Caco-2 (cell line): ENCODE measurements around the gene TTLL5. TPM values are rescaled to one million over a fixed set of nuclear protein-coding genes. Genes with fewer than 3 reads are reported as not detected.
A peak's percentile ranks its signal among the peaks of the same experiment; 100 is the strongest.

ENCODE experiments used
- BruUV-seq: library from RNA; stranded (reverse); fragments of 400-500 nt; replicated peaks from 2 replicates; lab custom pipeline; 2021; lab: Mats Ljungman, UMichigan
- CTCF ChIA-PET: fragments of 300-600 bp; sonication (Branson Sonifier 250); formaldehyde crosslinking; loops from one replicate; lab custom pipeline; 2022; ENCODE audit warnings: antibody characterized with exemption; lab: Charles Lee
- POLR2A ChIA-PET: fragments of 300-600 bp; sonication (Branson Sonifier 250); formaldehyde crosslinking; loops from one replicate; lab custom pipeline; 2022; ENCODE audit warnings: antibody characterized with exemption; lab: Charles Lee
- DNase-seq, 2 experiments: peaks; one replicate each; pipeline versions ENCODE4 v3.0.0 to v3.0.0-alpha.2; 2020 to 2022
- H3K27me3 ChIP-seq: replicated peaks from 2 replicates; pipeline ENCODE4 v1.6.0; 2011; ENCODE audit warnings: low read length; ENCODE audit not compliant: control insufficient read depth, insufficient read depth
- H3K36me3 ChIP-seq: 2 replicates; pipeline ENCODE4 v1.5.1; 2011; ENCODE audit warnings: low read length; ENCODE audit not compliant: control insufficient read depth, insufficient read depth
- H3K4me1 ChIP-seq: fragments of 250-450 bp; sonication (Bioruptor Pico); 2 replicates; pipeline ENCODE4 v1.5.1; 2020; ENCODE audit warnings: mild to moderate bottlenecking
- H3K4me3 ChIP-seq: 2 replicates; pipeline ENCODE4 v1.5.1; 2011; ENCODE audit warnings: low read depth, mild to moderate bottlenecking, control low read depth, low read length
- H3K9me3 ChIP-seq: fragments of 250-450 bp; sonication (Bioruptor Pico); 2 replicates; pipeline ENCODE4 v1.5.1; 2020; ENCODE audit warnings: mild to moderate bottlenecking, moderate library complexity
- H3K27ac Mint-ChIP-seq: one replicate; pipeline ENCODE4 v1.8.0; 2022; ENCODE audit warnings: mixed read lengths; ENCODE audit not compliant: unreplicated experiment
- H3K27me3 Mint-ChIP-seq: one replicate; pipeline ENCODE4 v1.8.0; 2022; ENCODE audit warnings: mixed read lengths; ENCODE audit not compliant: insufficient read depth, unreplicated experiment
- H3K36me3 Mint-ChIP-seq: one replicate; pipeline ENCODE4 v1.8.0; 2022; ENCODE audit warnings: mild to moderate bottlenecking, mixed read lengths; ENCODE audit not compliant: insufficient read depth, unreplicated experiment
- H3K4me1 Mint-ChIP-seq: one replicate; pipeline ENCODE4 v1.8.0; 2022; ENCODE audit warnings: low read depth, mixed read lengths; ENCODE audit not compliant: unreplicated experiment
- H3K4me3 Mint-ChIP-seq: one replicate; pipeline ENCODE4 v1.8.0; 2022; ENCODE audit warnings: mild to moderate bottlenecking, moderate library complexity, mixed read lengths; ENCODE audit not compliant: unreplicated experiment
- H3K9me3 Mint-ChIP-seq: one replicate; pipeline ENCODE4 v1.8.0; 2022; ENCODE audit warnings: mixed read lengths; ENCODE audit not compliant: unreplicated experiment
- CTCF ChIP-seq, 2 experiments: fragments of 200-600 bp in 1 of 2; IDR thresholded peaks; 1 replicate in 1 of 2; 2 replicates in 1 of 2; pipeline versions ENCODE4 v1.5.1 to v1.8.0; 2011 to 2022; ENCODE audit warnings: antibody characterized with exemption in 1 of 2, control low read depth in 1 of 2, inconsistent platforms in 1 of 2, low read depth in 1 of 2, low read length in 1 of 2, mild to moderate bottlenecking in 1 of 2, moderate library complexity in 1 of 2; ENCODE audit not compliant: insufficient read depth in 1 of 2, severe bottlenecking in 1 of 2, unreplicated experiment in 1 of 2
- intact Hi-C: fragments of 100-400 bp; cut with micrococcal nuclease; formaldehyde crosslinking; loops from one replicate; pipeline ENCODE4 v1.10.0; 2022; ENCODE audit not compliant: unreplicated experiment
- total RNA-seq: library from RNA; stranded (reverse); gene quantifications from 2 replicates; pipeline ENCODE4 v1.2.3, GENCODE V29; 2022

TTLL5 gene
- total RNA-seq, 1 experiment from 2014 or later: 38.2 TPM

- H3K9me3 Mint-ChIP-seq: peaks cover 9% of the 10 kb centered on the region
- H3K27me3 ChIP-seq: no peaks in the 10 kb centered on the region
- intact Hi-C loops: no loop called here
- ChIA-PET POLR2A (interaction anchor here (1.1 kb wide), 1 partner anchor 11 kb away, joined by 11 read pairs; no protein-coding TSS in a partner anchor), CTCF (interaction anchor here (0.5 to 3.2 kb wide), 2 partner anchors 68 to 475 kb away, joined by 4 to 25 read pairs; partner anchors contain the start of gene FLVCR2)
- no peak for TF ChIP-seq CTCF (IDR thresholded peaks at IDR 0.05; ENCODE audit: insufficient read depth in 1 of 2, low read depth in 1 of 2, low read length in 1 of 2, severe bottlenecking in 1 of 2, unreplicated experiment in 1 of 2)
- no peak overlapping the region for H3K4me3 Mint-ChIP-seq
- peaks cover 55% of the 10 kb centered on the region for H3K4me1 ChIP-seq
- H3K36me3 Mint-ChIP-seq: peaks cover 21% of the 10 kb centered on the region
- BruUV-seq: no TSS peak
- H3K36me3 ChIP-seq: no peaks in the 10 kb centered on the region; the same call in 1 of the 2 replicates
- H3K4me1 Mint-ChIP-seq: peaks cover 39% of the 10 kb centered on the region
- DNase-seq: no peak
- no peak overlapping the region for H3K4me3 ChIP-seq
- H3K27me3 Mint-ChIP-seq: no peaks in the 10 kb centered on the region
- peak overlapping the region; percentile 90 for H3K27ac Mint-ChIP-seq
- no peaks in the 10 kb centered on the region for H3K9me3 ChIP-seq
These were observed 14.3 kb upstream of the TTLL5 start for GRCh38 chr14:75646762-75647161.

DNA sequence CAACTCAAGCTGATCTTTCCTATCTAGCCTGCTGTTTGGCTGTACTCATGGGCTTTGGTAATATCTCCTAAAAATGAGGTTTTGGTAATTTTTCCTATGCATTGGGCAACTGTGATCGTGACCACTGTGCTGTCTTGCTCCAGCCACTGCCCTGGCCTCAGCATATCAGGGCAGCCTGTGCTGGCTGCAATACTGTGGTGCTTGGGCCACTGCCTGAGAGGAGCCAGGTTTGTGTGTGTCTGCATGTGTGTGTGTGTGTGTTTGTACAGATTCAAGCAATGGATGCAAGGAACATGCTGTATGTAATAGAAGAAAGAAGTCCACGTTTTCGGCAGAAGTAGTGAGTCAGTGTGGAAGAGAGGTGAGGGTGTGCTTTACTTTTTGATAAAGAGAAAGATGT, 13.4 kb upstream of the TTLL5 start:
- peaks cover 55% of the 10 kb centered on the region for H3K4me1 ChIP-seq
- Mint-ChIP-seq H3K27ac (peak overlapping the region; percentile 90), H3K4me1 (peaks cover 40% of the 10 kb centered on the region), H3K36me3 (peaks cover 29% of the 10 kb centered on the region), H3K4me3 (peak overlapping the region; percentile 35), H3K27me3 (no peaks in the 10 kb centered on the region), H3K9me3 (peaks cover 9% of the 10 kb centered on the region)
- no peak overlapping the region for H3K4me3 ChIP-seq
- H3K27me3 ChIP-seq: no peaks in the 10 kb centered on the region
- no TSS peak for BruUV-seq
- H3K36me3 ChIP-seq: peaks cover 5% of the 10 kb centered on the region; the same call in 1 of the 2 replicates
- CTCF ChIA-PET: interaction anchor here (3.2 kb wide), 1 partner anchor 69 kb away, joined by 25 read pairs; the partner anchor contains the start of gene FLVCR2
- POLR2A ChIA-PET: interaction anchor here (0.5 kb wide), 1 partner anchor 132 kb away, joined by 17 read pairs; no protein-coding TSS in a partner anchor
- no peak for TF ChIP-seq CTCF (IDR thresholded peaks at IDR 0.05; ENCODE audit: insufficient read depth in 1 of 2, low read depth in 1 of 2, low read length in 1 of 2, severe bottlenecking in 1 of 2, unreplicated experiment in 1 of 2)
- intact Hi-C loops: loop anchor here (1.0 to 2.0 kb wide), 3 partner anchors 13 to 69 kb away; partner anchors contain the start of gene FLVCR2
- H3K9me3 ChIP-seq: no peaks in the 10 kb centered on the region
- peak; percentile 34 to 43 for DNase-seq

DNA sequence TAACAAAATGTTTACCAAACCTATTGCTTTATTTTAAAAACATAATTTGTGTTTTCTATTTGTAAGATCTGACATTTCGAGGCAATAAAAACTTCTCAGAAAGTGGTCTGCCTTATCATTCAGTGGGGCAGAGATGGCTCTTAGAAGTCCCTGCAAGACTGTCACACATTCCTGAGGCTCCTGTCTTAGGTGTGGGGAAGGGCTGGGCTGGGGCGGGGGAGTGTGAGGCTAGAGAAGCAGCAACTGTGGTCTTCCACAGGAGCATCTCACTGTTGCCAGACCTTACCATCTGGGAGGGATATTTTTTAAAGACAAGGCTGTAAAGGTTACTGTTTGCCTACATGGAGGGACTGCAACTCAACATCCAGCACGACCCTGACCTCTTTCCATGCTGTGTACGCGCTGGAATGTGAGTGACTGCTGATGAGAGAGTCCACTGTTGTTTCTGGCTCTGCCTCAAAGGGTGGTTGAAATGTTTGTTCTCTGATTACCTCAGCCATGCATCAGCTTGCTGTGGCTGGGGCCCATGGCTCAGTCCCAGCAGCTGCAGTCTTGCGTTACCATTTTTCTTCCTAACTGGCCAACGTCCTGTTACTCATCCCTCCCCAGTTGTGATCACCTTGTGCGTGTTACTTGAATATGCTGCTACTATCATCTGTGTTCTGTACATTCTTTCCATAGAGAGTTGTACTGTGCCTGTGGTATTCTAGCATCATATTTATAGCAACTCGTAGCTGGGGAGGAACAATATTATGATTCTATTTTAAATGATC, 12.8 kb upstream of the TTLL5 start:
- CTCF ChIA-PET: interaction anchor here (0.6 to 3.2 kb wide), 2 partner anchors 70 to 405 kb away, joined by 3 to 25 read pairs; partner anchors contain the start of gene FLVCR2
- Mint-ChIP-seq H3K4me3 (peak overlapping the region; percentile 35), H3K27me3 (no peaks in the 10 kb centered on the region), H3K9me3 (peaks cover 9% of the 10 kb centered on the region), H3K27ac (peak overlapping the region; percentile 90), H3K36me3 (peaks cover 36% of the 10 kb centered on the region), H3K4me1 (peaks cover 40% of the 10 kb centered on the region)
- Histone ChIP-seq H3K36me3 (peaks cover 5% of the 10 kb centered on the region; the same call in 1 of the 2 replicates), H3K27me3 (no peaks in the 10 kb centered on the region), H3K4me1 (peaks cover 55% of the 10 kb centered on the region), H3K4me3 (no peak overlapping the region), H3K9me3 (no peaks in the 10 kb centered on the region)
- POLR2A ChIA-PET: interaction anchor here (0.6 to 1.6 kb wide), 2 partner anchors 10 to 12 kb away, joined by 5 to 7 read pairs; partner anchors contain the start of genes ERG28 and TTLL5
- DNase-seq: peak; percentile 81 to 87
- intact Hi-C loops: loop anchor here (1.0 to 2.0 kb wide), 3 partner anchors 13 to 70 kb away; partner anchors contain the start of gene FLVCR2
- TF ChIP-seq CTCF (IDR thresholded peaks at IDR 0.05; ENCODE audit: insufficient read depth in 1 of 2, low read depth in 1 of 2, low read length in 1 of 2, severe bottlenecking in 1 of 2, unreplicated experiment in 1 of 2): no peak
- TSS peak; percentile 63 for BruUV-seq
